GM21367 (cell line): ENCODE measurements around the gene DOLPP1.

Experiments
- ATAC-seq: cut with Tn5 transposase; IDR thresholded peaks from one replicate; pipeline ENCODE4 v1.9.1; 2021; ENCODE audit not compliant: unreplicated experiment

The DOLPP1 gene

GRCh38 chr9:129063061-129063460 is 17.9 kb upstream of the DOLPP1 start:
- no peak for ATAC-seq

DNA sequence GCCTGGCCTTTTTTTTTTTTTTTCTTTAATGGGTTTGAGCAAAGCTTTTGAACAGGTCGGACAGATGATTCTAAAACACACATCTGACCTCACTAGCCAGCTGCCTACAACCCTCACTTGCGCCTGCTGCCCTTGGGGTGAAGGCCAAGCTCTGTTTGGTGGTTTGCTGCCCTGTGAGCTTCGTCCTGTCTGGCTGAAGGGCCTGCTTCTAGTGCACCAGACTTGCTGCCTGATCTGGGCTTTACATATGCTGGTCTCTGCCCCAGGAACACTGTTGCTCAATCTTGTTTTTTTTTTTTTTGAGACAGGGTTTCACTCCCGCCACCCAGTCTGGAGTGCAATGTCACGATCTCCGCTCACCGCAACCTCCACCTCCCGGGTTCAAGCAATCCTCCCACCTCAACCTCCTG is 16.4 kb upstream of the DOLPP1 start:
- ATAC-seq = no peak

DNA sequence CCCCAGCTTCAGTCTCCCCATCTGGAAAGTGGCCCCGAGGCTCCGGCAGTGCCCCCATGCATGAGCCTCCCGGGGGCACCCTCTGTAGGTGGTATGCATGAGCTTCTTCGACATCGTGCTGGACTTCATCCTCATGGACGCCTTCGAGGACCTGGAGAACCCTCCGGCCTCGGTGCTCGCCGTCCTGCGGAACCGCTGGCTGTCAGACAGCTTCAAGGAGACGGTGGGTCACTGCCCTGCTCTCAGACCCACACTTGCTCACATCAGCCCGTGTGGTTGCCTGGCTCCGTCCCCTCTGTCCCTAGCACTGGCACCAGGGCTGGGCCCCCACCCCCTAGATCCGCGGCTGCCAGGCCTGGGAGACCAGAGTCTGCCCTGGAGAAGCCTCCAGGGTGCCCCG is 12.8 kb upstream of the DOLPP1 start:
- no peak for ATAC-seq

DNA sequence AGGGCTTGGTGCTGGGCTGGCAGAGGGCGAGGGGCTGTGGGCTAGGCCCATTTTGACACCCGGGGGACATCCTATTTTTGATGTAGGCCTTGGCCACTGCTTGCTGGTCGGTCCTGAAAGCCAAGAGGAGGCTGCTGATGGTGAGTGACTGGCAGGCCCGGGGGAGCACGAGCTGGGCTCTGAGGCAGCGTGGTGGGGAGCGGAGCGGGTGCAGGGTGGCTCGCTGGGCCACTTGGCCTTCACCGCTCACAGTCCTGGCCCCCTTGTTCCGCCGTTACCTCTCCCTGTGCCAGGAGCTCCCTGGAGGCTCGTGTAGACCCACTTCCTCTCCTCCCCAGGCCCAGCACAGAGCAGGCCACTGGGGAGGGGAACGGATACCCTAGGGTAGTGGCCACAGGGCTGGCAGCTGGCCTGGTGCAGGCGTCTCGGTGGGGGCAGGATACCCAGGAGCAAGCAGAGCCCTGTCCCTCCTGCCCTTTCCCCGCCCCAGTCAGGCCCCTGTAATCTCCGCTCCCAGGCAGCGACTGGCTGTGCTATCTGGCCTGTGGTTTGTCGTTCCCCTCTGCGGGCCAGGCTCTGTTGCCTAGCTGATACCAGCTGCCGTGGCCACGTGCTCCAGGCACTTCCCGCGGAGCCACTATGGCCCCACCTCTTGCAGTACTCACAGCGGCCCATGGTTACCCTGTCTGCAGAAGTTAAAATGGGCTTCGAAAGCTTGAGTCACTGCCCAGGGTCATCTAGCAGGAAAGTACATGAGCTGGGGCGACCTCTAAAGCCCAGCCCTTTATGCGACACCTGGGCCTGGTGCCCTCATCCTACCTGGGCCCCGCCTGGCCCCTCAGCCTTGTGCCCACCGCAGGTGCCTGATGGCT is 11.7 kb upstream of the DOLPP1 start:
- ATAC-seq = peak; percentile 72

DNA sequence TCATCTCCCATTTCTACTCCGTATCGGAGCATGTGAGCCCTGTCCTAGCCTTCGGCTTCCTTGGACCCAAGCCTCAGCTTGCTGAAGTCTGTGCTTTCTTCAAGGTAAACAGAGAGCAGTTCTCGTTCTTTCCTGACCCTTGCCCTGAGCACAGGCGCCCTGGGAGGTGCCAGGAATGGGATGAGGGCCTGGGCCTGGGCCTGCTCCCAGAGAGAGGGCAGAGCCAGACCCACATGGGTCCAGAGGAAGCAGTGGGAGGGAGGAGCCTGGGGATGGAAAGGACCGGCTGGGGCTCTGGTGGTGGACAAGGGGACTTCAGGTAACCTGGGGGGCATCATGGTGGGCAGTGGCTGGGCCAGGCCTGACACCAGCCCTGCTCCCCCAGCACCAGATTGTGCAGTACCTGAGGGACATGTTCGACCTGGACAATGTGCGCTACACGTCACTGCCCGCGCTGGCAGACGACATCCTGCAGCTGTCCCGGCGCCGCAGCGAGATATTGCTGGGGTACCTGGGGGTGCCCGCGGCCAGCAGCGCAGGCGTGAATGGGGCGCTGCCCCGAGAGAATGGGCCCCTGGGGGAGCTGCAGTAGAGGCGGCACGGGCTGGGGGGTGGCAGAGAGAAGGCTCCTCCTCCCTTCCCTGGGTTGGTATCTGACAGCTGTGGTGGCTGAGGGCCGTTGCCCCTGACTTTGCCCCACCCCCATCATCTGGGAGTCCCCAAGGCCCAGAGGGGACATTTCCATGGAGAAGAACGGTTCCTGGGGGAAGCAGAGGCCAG is 10.9 kb upstream of the DOLPP1 start:
- ATAC-seq = no peak

DNA sequence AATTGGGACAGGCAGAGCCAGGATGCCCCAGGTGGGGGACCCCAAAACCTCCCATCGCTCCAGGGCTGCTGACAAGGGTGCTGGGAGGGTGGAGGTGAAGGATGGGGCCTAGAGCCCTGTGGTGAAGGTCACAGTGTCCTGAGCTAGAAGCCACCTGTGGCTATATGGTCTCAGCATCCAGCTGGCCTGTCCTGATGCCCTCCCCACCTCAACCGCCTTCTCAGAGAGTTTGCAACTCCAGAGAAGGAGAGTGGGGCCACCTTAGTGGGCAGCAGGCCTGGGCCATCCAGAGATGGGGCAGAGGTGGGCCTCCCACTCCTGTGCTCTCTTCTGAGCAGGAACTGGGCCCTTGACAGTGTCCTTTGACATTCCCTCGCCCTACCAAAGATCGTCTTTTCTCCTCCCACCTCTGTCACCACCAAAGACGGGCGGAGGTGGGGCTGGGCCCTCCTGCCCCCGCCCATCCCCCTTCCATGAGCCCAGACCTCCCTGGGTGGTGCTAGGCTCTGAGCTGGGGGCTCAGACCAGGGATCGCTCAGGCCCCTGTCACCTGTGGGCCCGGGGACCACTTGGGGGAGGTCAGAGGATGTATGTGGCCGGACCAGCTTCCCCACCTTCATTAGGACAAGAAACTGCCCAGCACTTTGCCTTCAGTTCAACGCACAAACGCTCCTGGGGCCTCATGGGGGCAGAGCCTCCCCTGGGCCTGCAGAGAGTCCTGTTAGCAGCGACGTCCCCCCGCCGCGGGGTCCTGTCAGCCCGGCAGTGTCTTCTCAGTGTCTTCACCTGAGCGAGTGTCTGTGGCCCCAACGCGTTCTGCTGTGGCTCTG is 10.0 kb upstream of the DOLPP1 start:
- ATAC-seq = no peak

DNA sequence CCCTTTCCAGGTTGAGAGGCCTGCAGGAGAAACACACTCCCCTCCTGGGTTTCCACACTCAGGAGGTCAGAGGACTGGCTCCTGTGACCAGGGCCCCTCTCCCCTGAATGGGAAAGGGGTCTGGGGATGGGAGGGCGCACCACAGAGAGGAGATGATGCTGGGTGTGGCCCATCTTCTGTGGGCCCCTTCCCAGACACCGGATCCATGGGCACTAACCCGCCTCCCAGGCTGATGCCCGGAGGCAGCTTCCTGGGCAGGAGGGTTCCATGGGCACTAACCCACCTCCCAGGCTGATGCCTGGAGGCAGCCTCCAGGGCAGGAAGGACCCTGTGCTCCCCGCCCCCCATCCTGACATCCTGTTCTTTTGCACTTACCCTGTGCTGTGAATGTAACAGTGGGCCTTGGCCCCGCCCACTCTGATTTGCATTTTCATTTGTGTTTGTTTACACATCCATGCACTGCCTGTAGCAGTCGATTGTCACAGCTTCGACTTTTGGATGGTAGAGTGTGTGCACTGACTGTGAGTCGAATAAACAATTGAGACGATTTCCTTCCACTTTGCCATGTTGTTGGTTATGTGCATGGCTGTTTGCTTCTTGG is 9.3 kb upstream of the DOLPP1 start:
- no peak for ATAC-seq

DNA sequence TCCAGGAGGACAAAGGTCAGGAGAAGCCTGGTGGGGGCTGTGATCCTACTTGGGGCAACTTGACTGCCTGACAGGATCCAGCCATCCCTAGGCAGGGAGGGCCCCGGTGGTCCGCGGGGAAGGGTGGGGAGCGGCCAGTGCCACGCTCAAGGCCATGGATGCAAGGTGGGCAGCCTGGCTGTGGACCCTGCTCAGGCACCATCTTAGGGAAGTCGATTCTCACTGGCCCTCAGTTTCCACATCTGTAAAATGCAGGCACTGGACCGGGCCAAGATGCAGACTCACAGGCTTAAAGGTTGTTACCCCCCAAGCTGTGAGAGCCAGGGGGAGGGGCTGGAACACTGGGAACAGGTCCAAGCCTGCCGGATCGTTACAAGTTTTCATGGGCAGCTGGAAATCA is 8.7 kb upstream of the DOLPP1 start:
- no peak for ATAC-seq

GRCh38 chr9:129073404-129073803 is 7.5 kb upstream of the DOLPP1 start:
- no peak for ATAC-seq

- no peak for ATAC-seq
These were observed 6.8 kb upstream of the DOLPP1 start for GRCh38 chr9:129074106-129074505.

DNA sequence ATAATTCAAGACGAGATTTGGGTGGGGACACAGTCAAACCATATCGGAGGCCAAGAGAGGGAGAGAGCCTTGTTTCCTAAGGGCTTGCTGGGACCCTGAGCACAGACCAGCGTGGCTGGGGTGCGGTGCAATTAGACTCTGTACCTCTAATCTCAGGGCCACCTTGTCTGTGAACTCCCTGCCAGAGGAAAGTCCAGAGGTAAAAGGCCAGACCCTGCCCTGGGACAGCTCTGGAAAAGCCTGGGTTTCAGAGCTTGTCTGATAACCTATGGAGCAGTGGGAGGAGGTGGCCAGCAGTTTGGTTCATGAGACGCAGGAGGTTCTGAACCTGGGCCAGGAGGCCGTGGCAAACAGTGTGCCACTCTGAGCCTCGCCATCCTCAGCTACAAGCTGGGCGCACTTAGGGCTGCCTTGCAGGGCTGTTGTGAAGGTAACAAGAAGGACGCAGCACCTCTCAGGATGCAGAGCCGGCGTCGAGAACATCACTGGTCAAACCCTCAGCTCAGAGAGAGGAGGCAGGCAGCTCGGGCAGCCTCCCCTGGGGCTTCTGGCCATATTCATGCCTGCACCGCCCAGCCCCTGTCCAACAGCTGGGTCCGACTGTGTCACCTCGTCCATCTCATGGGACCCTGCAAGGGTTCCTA is 4.8 kb upstream of the DOLPP1 start:
- ATAC-seq = no peak

DNA sequence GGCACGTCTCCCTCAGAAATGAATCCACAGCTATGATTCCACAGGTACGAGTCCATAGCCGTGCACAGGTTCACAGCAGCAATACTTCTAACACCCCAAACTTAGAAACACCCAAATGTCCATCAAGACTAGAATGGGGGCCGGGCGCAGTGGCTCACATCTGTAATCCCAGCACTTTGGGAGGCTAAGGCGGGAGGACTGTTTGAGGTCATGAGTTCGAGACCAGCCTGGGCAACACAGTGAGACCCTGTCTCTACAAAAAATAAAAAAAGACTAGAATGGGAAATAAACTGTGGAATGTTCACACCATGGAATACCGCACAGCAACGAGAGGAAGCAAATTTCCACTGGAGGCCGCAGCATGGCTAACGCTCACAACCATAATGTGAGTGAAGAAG is 4.3 kb upstream of the DOLPP1 start:
- no peak for ATAC-seq

GRCh38 chr9:129077236-129077635 is 3.7 kb upstream of the DOLPP1 start:
- no peak for ATAC-seq

DNA sequence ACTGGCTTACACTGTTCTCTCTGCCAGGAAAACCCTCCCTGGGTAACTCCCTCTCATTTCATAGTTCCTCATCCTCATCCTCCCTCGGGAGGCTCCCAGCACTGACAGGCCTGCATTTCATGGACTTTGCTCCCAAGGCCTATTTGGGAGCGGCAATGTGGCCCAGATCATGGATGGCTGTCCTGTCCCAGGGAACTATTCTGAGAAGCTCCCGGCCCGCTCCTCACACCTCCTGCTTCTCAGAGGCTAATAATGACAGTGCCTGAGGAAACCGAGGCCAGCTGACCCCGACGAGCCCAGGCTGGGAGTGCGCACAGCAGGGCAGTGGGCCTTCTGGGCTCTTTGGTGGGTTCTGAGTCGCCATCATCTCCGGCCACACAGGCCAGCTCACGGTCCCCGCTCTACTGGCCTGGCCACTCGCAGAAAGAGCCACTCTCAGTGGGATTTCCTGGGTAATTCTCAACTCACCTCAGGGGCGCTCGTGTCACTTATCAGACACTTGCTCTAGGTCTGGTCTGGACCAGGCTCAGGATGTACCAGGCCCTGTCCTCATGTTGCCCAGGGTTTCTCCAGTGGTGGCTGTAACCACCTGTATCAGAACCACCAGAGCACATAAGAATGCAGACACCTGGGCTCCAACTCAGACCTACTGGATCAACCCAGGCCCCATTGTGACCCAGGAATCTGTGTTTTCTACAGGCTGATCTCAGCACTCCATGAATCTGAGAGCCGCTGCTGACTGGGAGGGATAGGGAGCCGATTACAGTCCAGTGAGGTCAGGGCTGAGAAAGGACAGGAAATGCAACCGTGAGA is 2.0 kb upstream of the DOLPP1 start:
- ATAC-seq = no peak

GRCh38 chr9:129079829-129080228 is 1.1 kb upstream of the DOLPP1 start:
- ATAC-seq = no peak

GRCh38 chr9:129080298-129080600 is 662 bp upstream of the DOLPP1 start:
- no peak for ATAC-seq

DNA sequence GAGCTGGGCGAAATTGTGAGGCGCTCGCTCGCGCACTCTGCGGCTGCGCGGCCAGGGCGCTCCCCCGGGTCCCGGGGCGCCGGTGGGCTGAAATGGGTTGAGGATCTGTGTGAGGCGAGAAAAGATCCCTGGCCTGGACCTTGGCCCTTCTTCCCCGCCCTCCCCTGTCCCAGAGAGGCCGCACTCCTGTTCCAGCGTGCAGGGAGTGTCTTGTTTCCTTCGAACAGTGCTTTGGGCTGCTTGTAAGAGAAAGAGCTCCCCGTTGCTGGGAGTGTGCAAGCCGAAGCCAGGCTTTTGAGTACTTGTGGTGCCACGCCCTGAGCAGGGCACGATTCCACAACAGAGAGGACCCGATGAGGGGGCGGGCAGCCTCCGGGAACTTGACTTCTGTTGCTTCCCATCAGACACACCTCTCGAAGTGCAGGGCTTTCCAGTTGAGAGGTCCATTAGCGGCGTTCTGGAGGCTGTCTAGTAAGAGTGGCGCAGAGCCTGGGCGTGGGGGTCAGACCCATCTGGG is 535 bp downstream of the DOLPP1 start:
- no peak for ATAC-seq

GRCh38 chr9:129084087-129084486 is 3.2 kb downstream of the DOLPP1 start:
- ATAC-seq = no peak

DNA sequence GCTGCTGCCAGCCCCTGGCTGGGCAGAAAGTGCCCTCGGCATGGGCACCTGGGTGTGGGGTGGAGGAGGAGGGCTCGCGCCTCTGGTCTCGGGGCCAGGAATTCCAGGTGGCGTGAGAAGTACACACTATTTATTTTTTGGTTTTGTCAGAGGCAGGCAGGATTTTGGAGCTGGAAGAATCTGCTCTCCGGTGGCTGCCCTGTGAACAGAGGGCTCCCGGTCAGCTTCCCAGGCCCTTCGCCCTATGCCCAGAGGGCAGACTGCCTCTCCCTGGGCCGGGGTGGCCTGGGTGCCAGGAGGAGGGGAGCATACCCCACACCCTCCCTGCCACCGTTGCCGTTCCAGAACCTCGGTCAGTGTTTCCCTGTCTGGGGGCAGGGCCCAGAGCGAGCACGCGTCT is 8.3 kb downstream of the DOLPP1 start:
- ATAC-seq = no peak
